Activated CD8-positive, alpha-beta memory T cell treated with anti-CD3 and anti-CD28 coated beads for 1 hour (primary cell): ENCODE measurements around the gene WNT3A.
"Not testable (repeated sequence)": the region's sequence is repeated elsewhere in the genome, so short reads cannot be mapped to it uniquely, and the experiment has no call there.

ENCODE experiments used
- DNase-seq, 2 donors: peaks; one replicate each; pipeline ENCODE4 v3.0.0-alpha.2; 2020; ENCODE audit warnings: low read depth in 1 of 2; ENCODE audit errors: extremely low read depth in 1 of 2

Gene WNT3A, protein sequence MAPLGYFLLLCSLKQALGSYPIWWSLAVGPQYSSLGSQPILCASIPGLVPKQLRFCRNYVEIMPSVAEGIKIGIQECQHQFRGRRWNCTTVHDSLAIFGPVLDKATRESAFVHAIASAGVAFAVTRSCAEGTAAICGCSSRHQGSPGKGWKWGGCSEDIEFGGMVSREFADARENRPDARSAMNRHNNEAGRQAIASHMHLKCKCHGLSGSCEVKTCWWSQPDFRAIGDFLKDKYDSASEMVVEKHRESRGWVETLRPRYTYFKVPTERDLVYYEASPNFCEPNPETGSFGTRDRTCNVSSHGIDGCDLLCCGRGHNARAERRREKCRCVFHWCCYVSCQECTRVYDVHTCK

DNA sequence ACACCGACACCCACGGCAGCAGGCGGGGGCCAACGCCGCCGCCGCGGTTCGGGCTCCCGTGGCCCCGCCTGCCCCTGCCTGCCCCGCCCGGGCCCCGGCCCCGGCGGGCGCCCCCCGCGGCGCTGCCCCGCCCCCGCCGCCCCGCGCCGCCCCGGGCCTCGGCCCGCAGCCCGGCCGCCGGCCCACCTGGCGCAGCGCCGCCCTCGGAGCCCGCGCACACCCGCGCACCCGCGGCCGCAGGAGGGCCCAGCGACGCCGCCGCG lies at the start of gene WNT3A:
Gene WNT3A, plus strand, starts transcription at position 213 of the 263 bp plus-strand sequence. CDS start 131 bp downstream, outside the sequence.
- DNase-seq, result no peak

GRCh38 chr1:227958617-227959324 lies 48.0 kb upstream of the WNT3A start:
- no peak for DNase-seq

DNA sequence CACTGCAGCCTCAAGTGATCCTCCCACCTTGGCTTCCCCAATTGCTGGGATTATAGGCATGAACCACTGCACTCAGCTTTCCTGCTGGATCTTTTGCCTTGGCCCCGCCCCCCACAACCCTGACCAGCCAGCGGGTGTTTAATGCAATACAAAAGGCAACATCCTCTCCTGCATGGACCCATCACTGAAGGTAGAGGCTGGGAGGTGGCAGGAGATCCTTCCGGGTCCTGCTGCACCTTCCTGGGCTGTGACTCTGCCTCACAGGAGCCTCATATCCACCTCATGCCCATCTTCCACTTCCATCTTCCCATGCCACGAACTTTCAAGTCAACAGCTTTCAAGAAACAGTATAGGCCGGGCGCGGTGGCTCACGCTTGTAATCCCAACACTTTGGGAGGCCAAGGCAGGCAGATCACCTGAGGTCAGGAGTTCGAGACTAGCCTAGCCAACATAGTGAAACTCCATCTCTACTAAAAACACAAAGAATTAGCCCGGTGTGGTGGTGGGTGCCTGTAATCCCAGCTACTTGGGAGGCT lies 47.4 kb upstream of the WNT3A start:
- DNase-seq, result no peak

- no peak for DNase-seq
These were observed 44.9 kb upstream of the WNT3A start for GRCh38 chr1:227961651-227962466.

GRCh38 chr1:227966733-227967132 lies 40.1 kb upstream of the WNT3A start:
- not testable (repeated sequence) for DNase-seq

DNA sequence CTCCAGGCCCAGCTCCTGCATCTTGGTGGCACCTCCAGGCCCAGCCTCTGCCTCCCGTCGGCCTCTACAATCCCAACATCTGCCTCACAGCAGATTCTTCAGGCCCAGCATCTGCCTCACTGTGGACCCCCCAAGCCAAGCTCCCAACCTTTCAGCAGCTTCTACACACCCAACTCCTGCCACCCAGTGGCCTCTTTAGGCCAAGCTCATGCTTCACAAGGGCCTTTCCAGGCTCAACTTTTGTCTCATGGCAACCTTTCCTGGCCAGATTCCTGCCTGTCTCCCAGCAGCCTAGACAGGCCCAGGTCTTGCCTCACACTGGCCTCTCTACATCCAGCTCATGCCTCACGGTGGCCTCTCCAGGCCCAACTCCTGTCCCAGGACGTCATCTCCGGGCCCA lies 39.0 kb upstream of the WNT3A start:
- not testable (repeated sequence) for DNase-seq

GRCh38 chr1:227970076-227970995 lies 36.5 kb upstream of the WNT3A start:
- DNase-seq, result not testable (repeated sequence)

GRCh38 chr1:227971216-227971615 lies 35.6 kb upstream of the WNT3A start:
- DNase-seq, result not testable (repeated sequence)

DNA sequence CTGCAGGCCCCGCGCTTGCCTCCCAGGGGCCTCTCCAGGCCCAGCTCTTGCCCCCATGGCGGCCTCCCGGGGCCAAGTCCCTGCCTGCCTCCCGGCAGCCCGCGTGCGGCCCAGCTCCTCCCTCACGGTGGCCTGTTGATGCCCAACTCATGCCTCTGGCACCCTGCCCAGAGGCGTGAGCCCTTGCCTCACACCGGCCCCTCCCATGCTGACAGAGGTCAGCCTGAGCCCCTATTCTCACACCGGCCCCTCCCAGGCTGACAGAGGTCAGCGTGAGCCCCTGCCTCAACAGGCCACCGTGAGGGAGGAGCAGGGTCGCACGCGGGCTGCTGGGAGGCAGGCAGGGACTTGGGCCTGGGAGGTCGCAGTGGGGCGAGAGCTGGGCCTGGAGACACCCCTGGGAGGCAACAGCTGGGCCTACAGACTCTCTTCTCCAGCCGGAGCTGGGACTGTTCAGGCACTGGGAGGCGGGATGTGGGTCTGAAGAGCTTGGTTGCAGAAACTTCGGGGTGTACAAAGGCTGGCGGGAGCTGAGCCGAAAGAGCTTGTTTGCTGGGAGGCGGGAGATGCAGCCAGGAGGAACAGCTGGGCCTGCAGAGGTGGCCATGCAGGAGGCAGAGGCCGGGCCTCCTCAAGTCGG lies 35.0 kb upstream of the WNT3A start:
- DNase-seq, result not testable (repeated sequence)

GRCh38 chr1:227972283-227972679 lies 34.5 kb upstream of the WNT3A start:
- DNase-seq, result not testable (repeated sequence)

DNA sequence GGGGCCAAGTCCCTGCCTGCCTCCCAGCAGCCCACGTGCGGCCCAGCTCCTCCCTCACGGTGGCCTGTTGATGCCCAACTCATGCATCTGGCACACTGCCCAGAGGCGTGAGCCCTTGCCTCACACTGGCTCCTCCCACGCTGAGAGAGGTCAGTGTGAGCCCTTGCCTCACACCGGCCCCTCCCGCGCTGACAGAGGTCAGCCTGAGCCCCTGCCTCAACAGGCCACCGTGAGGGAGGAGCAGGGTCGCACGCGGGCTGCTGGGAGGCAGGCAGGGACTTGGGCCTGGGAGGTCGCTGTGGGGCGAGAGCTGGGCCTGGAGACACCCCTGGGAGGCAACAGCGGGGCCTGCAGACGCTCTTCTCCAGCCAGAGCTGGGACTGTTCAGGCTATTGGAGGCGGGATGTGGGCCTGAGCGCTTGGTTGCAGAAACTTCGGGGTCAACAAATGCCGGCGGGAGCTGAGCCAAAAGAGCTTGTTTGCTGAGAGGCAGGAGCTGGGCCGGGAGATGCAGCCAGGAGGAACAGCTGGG lies 33.9 kb upstream of the WNT3A start:
- DNase-seq, result not testable (repeated sequence)

DNA sequence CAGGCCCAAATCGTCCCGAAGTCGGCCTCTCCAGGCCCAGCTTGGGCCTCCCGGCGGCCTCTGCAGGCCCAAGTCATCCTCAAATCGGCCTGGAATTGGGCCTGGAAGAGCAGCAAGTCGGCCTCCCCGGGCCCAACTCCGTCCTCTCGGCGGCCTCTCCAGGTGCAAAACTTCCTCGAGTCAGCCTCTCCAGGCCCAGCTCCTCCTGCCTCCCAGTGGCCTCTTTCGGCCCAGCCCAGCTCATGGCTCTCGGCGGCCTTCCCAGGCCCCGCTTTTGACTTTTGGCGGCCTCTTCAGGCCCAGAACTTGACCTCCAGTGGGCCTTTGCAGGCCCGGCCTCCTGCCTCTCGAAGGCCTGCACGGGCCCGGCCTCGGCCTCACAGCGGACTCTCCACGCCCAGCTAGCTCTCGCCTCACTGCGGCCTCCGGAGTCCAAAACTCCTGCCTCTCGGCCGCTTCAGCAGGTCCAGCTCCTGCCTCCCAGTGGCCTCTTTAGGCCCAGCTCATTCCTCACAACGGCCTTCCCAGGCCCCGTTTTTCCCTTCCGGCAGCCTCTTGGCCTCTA lies 33.0 kb upstream of the WNT3A start:
- not testable (repeated sequence) for DNase-seq

DNA sequence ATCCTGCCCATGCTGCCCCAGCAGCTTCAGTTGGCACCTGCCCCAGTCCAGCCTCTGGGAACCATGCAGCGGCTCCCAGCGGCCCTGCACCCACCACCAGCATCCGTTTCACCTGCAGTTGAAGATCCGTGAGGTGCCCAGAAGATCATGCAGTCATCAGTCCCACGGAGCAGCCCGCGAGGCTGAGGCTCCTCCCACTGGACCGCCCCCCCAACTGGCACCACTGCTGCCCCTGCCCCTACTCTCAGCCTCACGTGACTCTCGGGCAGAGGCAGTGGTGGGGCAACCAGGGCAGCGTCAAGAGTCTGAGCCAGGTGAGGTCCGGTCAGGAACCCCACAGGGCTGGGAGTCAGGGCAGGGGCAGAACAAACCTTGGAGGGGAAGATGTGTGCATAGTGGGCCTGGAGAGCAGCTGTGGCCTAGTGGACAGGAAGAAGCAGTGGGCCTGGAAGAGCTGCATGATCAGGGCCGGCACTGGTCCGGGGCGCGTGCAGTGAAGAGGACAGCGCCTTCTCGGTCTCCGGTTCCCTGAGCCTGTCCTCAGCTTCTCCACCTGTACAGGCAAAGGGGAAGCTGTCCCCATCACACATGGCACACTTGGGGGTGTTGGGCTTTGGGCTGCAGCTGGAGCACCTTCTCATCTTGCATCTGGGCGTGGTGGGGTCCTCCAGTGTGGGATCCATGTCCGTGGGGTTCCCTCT lies 31.1 kb upstream of the WNT3A start:
- not testable (repeated sequence) for DNase-seq

DNA sequence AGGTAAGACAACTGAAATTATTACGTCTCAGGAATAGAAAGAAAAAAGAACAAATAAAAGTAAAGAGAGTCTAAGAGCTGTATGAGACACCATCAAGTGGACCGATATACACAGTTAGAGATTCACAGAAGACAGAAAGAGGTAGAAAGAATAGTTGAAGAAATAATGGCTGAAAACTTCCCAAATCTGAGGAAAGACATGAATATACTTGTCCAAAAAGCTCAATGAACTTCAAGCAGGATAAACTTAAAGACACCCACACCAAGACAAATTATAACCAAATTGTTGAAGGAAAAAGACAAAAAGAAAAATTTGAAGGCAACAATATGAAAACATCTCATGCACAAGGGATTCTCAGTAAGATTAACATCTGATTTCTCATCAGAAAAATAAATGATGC lies 19.6 kb upstream of the WNT3A start:
- no peak for DNase-seq

GRCh38 chr1:227994632-227995300 lies 12.0 kb upstream of the WNT3A start:
- no peak for DNase-seq

- DNase-seq, result no peak
These were observed 10.4 kb upstream of the WNT3A start for GRCh38 chr1:227996187-227996950.

GRCh38 chr1:227998374-227999055 lies 8.3 kb upstream of the WNT3A start:
- no peak for DNase-seq
